CD4-positive, CD25-positive, alpha-beta regulatory T cell (primary cell): Measurements from ENCODE around the gene POLR2E. TPM values are rescaled to one million over a fixed set of nuclear protein-coding genes. Genes with fewer than 3 reads are reported as not detected.

Experiments used
- ATAC-seq, 2 donors: fragments of 150-1000 bp; cut with Tn5 transposase; one replicate each; pipeline ENCODE4 v1.10.0; 2021; ENCODE audit warnings: low read depth in 2 of 2, moderate number of reproducible peaks in 2 of 2, moderate library complexity in 1 of 2
- DNase-seq, 3 donors: peaks; one replicate each; pipeline versions ENCODE4 v3.0.0 to v3.0.0-alpha.2; 2012 to 2022; ENCODE audit warnings: mixed read lengths in 1 of 3
- H3K27ac ChIP-seq: one replicate; pipeline ENCODE4 v1.7.0; 2013; ENCODE audit warnings: mild to moderate bottlenecking, low read length; ENCODE audit not compliant: insufficient read depth, poor library complexity, severe bottlenecking
- H3K27me3 ChIP-seq: one replicate; pipeline ENCODE4 v1.7.0; 2013; ENCODE audit warnings: low read length; ENCODE audit not compliant: control insufficient read depth, insufficient read depth
- H3K36me3 ChIP-seq: one replicate; pipeline ENCODE4 v1.7.0; 2013; ENCODE audit warnings: mild to moderate bottlenecking, low read length, moderate library complexity; ENCODE audit not compliant: control insufficient read depth, insufficient read depth
- H3K4me1 ChIP-seq: 2 replicates; pipeline ENCODE4 v1.7.0; 2013; ENCODE audit warnings: mild to moderate bottlenecking, low read length; ENCODE audit not compliant: insufficient read depth, control insufficient read depth, poor library complexity, severe bottlenecking
- H3K4me3 ChIP-seq: one replicate; pipeline ENCODE4 v1.7.0; 2013; ENCODE audit warnings: low read depth, mild to moderate bottlenecking, low read length, moderate library complexity
- H3K9me3 ChIP-seq, 2 experiments: 1 replicate in 1 of 2; 2 replicates in 1 of 2; pipeline ENCODE4 v1.7.0; 2013; ENCODE audit warnings: low read length in 2 of 2, mild to moderate bottlenecking in 1 of 2, moderate library complexity in 1 of 2; ENCODE audit not compliant: control insufficient read depth in 2 of 2
- H3K27ac Mint-ChIP-seq, 3 donors: one replicate each; pipeline ENCODE4 v1.8.0; 2020 to 2022; ENCODE audit warnings: mild to moderate bottlenecking in 3 of 3, mixed read lengths in 3 of 3, moderate library complexity in 2 of 3
- H3K27me3 Mint-ChIP-seq: one replicate; pipeline ENCODE4 v1.8.0; 2022; ENCODE audit warnings: mild to moderate bottlenecking, mixed read lengths
- H3K36me3 Mint-ChIP-seq: one replicate; pipeline ENCODE4 v1.8.0; 2020; ENCODE audit warnings: mixed read lengths
- H3K4me1 Mint-ChIP-seq, 4 donors: one replicate each; pipeline ENCODE4 v1.8.0; 2020 to 2022; ENCODE audit warnings: mixed read lengths in 4 of 4, mild to moderate bottlenecking in 1 of 4
- H3K4me3 Mint-ChIP-seq, 4 donors: one replicate each; pipeline ENCODE4 v1.8.0; 2020 to 2022; ENCODE audit warnings: mild to moderate bottlenecking in 4 of 4, mixed read lengths in 4 of 4, moderate library complexity in 3 of 4
- H3K9me3 Mint-ChIP-seq, 7 donors: one replicate each; pipeline ENCODE4 v1.8.0; 2020 to 2022; ENCODE audit warnings: mixed read lengths in 7 of 7, mild to moderate bottlenecking in 3 of 7, moderate library complexity in 2 of 7
- polyA plus RNA-seq, 4 donors: library from polyadenylated mRNA; unstranded; fragments of 300-500 nt; fragmentation: Illumina TruSeq; gene quantifications; one replicate each; pipeline ENCODE4 v1.2.3, GENCODE V29; 2021
- total RNA-seq: library from RNA; stranded (reverse); gene quantifications from one replicate; pipeline ENCODE4 v1.2.3, GENCODE V29; 2022

The POLR2E gene
- total and polyA plus RNA-seq, 5 donors from 2014 or later = 72.4 to 145 (median 125) TPM

DNA sequence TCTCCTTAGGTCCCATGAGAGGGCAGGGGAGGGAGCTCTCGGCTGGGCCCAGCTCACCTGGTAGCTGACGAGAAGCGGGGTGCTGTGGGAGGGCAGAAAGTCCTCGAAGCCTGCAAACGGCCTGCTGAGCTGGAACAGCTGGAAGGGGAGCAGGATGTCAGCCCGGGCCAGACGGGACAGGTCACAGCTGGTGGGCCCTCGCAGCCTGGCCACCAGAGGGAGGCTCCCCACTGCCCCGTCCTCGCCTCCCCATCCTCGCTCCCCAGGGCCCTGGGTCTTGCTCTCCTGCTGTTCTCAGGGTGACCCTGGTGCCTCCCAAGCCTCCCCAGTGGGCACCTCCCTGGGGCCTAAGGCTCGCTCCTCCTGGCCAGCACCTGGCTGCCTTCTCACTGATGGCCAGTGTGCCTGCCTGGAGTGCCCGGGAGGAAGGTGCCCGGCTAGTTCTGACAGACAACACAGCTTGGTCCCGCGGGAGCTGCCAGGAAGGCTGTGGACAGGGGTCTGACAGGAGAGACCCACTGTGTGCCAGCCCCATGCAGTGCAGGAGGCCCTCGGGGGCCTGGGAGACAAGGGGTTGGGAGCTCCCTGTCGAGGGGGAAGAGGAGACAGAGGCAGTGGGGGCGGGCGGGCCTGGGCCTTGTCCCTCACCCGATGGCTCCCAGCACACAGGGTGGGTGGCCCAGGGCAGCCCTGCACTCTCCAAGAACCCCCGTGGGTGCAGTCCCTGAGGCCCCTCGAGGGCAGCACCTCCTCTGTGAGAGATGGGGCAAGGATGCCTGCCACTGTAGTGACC is 28.9 kb upstream of the POLR2E start:
- H3K9me3 Mint-ChIP-seq = no peaks in the 10 kb centered on the region
- Histone ChIP-seq H3K27ac (no peak overlapping the region), H3K9me3 (no peaks in the 10 kb centered on the region), H3K36me3 (peaks cover 64% of the 10 kb centered on the region), H3K4me3 (no peak overlapping the region), H3K27me3 (no peaks in the 10 kb centered on the region), H3K4me1 (peaks cover under 1% of the 10 kb centered on the region)
- H3K4me3 Mint-ChIP-seq = no peak overlapping the region
- H3K4me1 Mint-ChIP-seq = peaks cover 0 to 10% (median 2%) of the 10 kb centered on the region in 4 donors
- peak overlapping the region in 1 of 3 donors; percentile 55 for H3K27ac Mint-ChIP-seq
- peaks cover 8% of the 10 kb centered on the region for H3K36me3 Mint-ChIP-seq
- DNase-seq = no peak
- no peak for ATAC-seq
- no peaks in the 10 kb centered on the region for H3K27me3 Mint-ChIP-seq

GRCh38 chr19:1123381-1123780 is 28.2 kb upstream of the POLR2E start:
- DNase-seq (no peak), ATAC-seq (no peak)
- H3K27ac Mint-ChIP-seq = no peak overlapping the region
- no peaks in the 10 kb centered on the region for H3K9me3 Mint-ChIP-seq
- no peaks in the 10 kb centered on the region for H3K27me3 ChIP-seq
- peaks cover 0 to 7% (median 2%) of the 10 kb centered on the region in 4 donors for H3K4me1 Mint-ChIP-seq
- H3K9me3 ChIP-seq = no peaks in the 10 kb centered on the region
- no peak overlapping the region for H3K27ac ChIP-seq
- H3K4me3 Mint-ChIP-seq = no peak overlapping the region
- H3K27me3 Mint-ChIP-seq = no peaks in the 10 kb centered on the region
- H3K36me3 Mint-ChIP-seq = peaks cover 8% of the 10 kb centered on the region
- no peak overlapping the region for H3K4me3 ChIP-seq
- no peaks in the 10 kb centered on the region for H3K4me1 ChIP-seq
- H3K36me3 ChIP-seq = peaks cover 71% of the 10 kb centered on the region

DNA sequence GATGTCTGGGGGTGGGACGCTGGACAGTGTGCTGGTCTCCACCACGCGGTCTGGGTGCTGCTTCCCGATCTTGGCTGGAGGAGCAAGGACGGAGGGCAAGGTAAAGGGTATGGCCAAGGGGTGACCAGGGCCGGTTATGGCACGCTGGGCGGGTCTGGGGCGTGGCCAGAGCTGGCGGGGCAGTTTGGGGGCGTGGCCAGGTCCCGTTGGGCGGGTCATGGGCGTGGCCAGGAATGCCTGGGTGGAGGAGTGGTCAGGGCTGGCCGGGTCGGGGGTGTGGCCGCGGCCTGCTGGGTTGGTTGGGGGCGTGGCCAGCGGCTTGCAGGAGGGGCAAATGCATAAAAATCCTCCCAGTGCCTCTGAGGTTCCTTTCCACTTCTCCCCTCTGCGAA is 27.8 kb upstream of the POLR2E start:
- Histone ChIP-seq H3K36me3 (peaks cover 74% of the 10 kb centered on the region), H3K27ac (no peak overlapping the region), H3K9me3 (no peaks in the 10 kb centered on the region), H3K4me3 (no peak overlapping the region), H3K27me3 (no peaks in the 10 kb centered on the region), H3K4me1 (no peaks in the 10 kb centered on the region)
- DNase-seq (no peak), ATAC-seq (peak in 1 of 2 donors; percentile 23)
- Mint-ChIP-seq H3K4me1 (peaks cover 0 to 7% (median 2%) of the 10 kb centered on the region in 4 donors), H3K36me3 (peaks cover 8% of the 10 kb centered on the region), H3K27ac (no peak overlapping the region), H3K9me3 (no peaks in the 10 kb centered on the region), H3K27me3 (no peaks in the 10 kb centered on the region), H3K4me3 (no peak overlapping the region)

DNA sequence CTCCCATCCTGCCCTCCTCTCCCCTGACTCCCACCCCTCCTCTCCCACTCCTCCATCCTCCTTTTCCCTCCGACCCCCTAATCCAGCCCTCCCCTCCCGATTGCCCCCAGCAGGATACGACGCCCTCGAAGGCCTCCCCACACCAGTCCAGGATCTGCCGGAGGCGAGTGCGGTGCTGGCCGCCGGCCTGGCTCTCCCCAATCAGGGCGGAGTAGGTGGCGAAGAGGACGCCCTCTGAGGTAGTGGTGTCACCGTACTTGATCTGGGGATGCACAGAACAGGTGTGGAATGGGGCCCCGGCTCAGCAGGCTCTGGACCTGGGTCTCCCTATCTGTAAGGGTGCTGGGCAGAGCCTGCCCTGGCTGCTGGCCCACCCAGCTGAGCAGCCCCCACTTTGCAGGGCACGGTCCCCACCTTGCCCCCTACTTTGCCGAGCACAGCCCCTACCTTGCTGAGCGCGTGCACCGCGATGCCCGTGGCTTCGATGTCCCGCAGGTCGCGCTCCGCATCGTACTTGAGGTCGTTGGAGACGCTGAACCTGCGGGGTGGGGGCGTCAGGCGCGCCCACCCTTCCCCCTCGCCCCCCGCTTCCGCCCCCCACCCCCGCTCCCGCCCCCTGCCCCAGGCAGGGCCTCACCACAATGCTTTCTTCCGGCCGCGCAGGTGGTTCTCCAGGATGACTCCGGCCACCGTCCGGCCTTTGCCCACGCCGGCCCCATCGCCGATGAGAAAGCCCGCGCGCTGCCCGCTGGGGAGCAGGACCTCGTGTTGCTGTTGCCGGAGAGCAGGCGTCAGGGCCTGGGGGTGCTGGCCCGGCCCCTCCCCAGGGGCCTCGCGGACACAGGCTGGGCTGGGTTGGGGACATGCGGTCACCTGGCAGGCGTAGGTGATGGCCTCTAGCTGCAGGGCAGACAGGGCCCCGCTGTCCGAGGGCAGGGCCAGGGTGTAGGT is 27.1 kb upstream of the POLR2E start:
- Mint-ChIP-seq H3K27me3 (no peaks in the 10 kb centered on the region), H3K36me3 (peaks cover 8% of the 10 kb centered on the region), H3K4me3 (no peak overlapping the region), H3K9me3 (no peaks in the 10 kb centered on the region), H3K4me1 (peaks cover 0 to 7% (median 0%) of the 10 kb centered on the region in 4 donors), H3K27ac (no peak overlapping the region)
- Histone ChIP-seq H3K27ac (no peak overlapping the region), H3K27me3 (no peaks in the 10 kb centered on the region), H3K36me3 (peaks cover 75% of the 10 kb centered on the region), H3K9me3 (no peaks in the 10 kb centered on the region), H3K4me1 (no peaks in the 10 kb centered on the region), H3K4me3 (no peak overlapping the region)
- ATAC-seq (no peak), DNase-seq (no peak)

DNA sequence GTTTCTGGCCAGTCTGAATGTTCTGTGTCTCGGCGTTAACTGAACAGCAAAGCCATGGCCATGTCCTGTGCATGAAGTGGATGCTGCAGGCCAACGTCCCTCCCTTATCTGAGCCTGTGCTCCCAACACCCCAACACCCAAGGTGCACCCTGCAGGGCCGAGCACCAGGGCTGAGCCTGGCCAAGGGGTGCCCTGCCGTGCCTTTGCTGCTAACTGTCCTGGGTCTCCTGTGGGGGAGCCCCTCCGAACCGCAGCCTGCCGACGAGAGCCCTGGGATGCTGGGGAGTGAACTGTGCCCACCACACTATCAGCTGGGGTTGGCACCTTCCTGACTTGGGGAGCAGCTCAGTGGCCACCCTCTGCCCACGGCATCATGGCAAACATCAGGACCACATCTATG is 26.2 kb upstream of the POLR2E start:
- H3K27me3 Mint-ChIP-seq = no peaks in the 10 kb centered on the region
- Histone ChIP-seq H3K9me3 (no peaks in the 10 kb centered on the region), H3K4me3 (no peak overlapping the region), H3K27ac (no peak overlapping the region), H3K36me3 (peaks cover 75% of the 10 kb centered on the region), H3K4me1 (no peaks in the 10 kb centered on the region), H3K27me3 (no peaks in the 10 kb centered on the region)
- peak overlapping the region in 2 of 3 donors; percentile 5 to 63 for H3K27ac Mint-ChIP-seq
- H3K4me1 Mint-ChIP-seq = peaks cover 0 to 3% (median 0%) of the 10 kb centered on the region in 4 donors
- ATAC-seq (no peak), DNase-seq (no peak)
- H3K36me3 Mint-ChIP-seq = peaks cover 8% of the 10 kb centered on the region
- H3K4me3 Mint-ChIP-seq = no peak overlapping the region
- H3K9me3 Mint-ChIP-seq = no peaks in the 10 kb centered on the region

GRCh38 chr19:1119475-1120217 is 24.5 kb upstream of the POLR2E start:
- Mint-ChIP-seq H3K9me3 (no peaks in the 10 kb centered on the region), H3K27me3 (no peaks in the 10 kb centered on the region), H3K4me1 (no peaks in the 10 kb centered on the region), H3K4me3 (no peak overlapping the region), H3K27ac (no peak overlapping the region), H3K36me3 (peaks cover 8% of the 10 kb centered on the region)
- DNase-seq (no peak), ATAC-seq (no peak)
- H3K27ac ChIP-seq = no peak overlapping the region
- peaks cover 68% of the 10 kb centered on the region for H3K36me3 ChIP-seq
- H3K27me3 ChIP-seq = no peaks in the 10 kb centered on the region
- H3K4me3 ChIP-seq = no peak overlapping the region
- H3K9me3 ChIP-seq = no peaks in the 10 kb centered on the region
- H3K4me1 ChIP-seq = no peaks in the 10 kb centered on the region

DNA sequence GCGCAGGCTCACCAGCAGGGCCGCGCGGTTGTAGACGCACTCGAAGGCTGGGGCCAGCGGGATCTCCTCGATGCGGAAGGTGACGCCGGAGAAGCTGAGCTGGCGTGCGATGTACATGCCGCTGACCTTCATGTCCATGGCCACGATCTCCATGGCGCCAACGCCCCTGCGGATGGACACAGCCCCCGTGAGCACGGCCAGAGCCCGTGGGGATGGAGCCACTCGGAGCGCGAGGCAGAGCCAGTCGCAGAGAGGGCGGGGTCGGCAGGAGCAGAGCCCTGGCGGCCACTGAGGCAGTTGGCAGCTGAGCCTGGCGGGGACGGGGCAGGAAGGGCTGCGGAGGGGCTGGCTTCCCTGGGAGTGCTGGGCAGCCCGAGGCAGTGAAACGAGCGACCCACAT is 23.8 kb upstream of the POLR2E start:
- no peak overlapping the region for H3K27ac ChIP-seq
- H3K9me3 ChIP-seq = no peaks in the 10 kb centered on the region
- DNase-seq (no peak), ATAC-seq (no peak)
- no peaks in the 10 kb centered on the region for H3K27me3 ChIP-seq
- H3K9me3 Mint-ChIP-seq = no peaks in the 10 kb centered on the region
- peaks cover 67% of the 10 kb centered on the region for H3K36me3 ChIP-seq
- H3K4me3 ChIP-seq = no peak overlapping the region
- H3K27me3 Mint-ChIP-seq = no peaks in the 10 kb centered on the region
- H3K36me3 Mint-ChIP-seq = peaks cover 8% of the 10 kb centered on the region
- no peak overlapping the region for H3K4me3 Mint-ChIP-seq
- H3K27ac Mint-ChIP-seq = no peak overlapping the region
- no peaks in the 10 kb centered on the region for H3K4me1 ChIP-seq
- H3K4me1 Mint-ChIP-seq = no peaks in the 10 kb centered on the region
